Measurements from ENCODE around the gene APOE. TPM values are rescaled to one million over a fixed set of nuclear protein-coding genes. Genes with fewer than 3 reads are reported as not detected.
"Not testable (repeated sequence)": the region's sequence is repeated elsewhere in the genome, so short reads cannot be mapped to it uniquely, and the experiment has no call there.

APOE gene
- total RNA-seq, 6 experiments from 2014 or later = 3,480 to 8,780 (median 4,667) TPM

- no peak for TF ChIP-seq POLR2A (IDR thresholded peaks at IDR 0.05)
- TF ChIP-seq CTCF (IDR thresholded peaks at IDR 0.05) = no peak
- no peaks in the 10 kb centered on the region for H3K4me1 ChIP-seq
- H3K27me3 ChIP-seq = no peaks in the 10 kb centered on the region
- intact Hi-C loops (cut with DNase I) = loop anchor here in 1 of 2 donors (10.0 kb wide), 1 partner anchor 183 kb away; no protein-coding TSS in a partner anchor
- ATAC-seq (no peak), DNase-seq (no peak)
- H3K27ac ChIP-seq = no peak overlapping the region
- no peak overlapping the region for H3K4me3 ChIP-seq
- WGBS (ENCODE audit: insufficient coverage, low coverage, low lambda C conversion rate, missing lambda C conversion rate) = 98% methylated on average over 10 of the region's 15 CpGs
- peaks cover 0 to 28% (median 3%) of the 10 kb centered on the region in 4 donors for H3K36me3 ChIP-seq
- H3K9me3 ChIP-seq = no peaks in the 10 kb centered on the region
Measured at GRCh38 chr19:44882063-44882462, 23.5 kb upstream of the APOE start.

GRCh38 chr19:44882619-44883397 is 22.8 kb upstream of the APOE start:
- WGBS (ENCODE audit: insufficient coverage, low coverage, low lambda C conversion rate, missing lambda C conversion rate) = 90% methylated on average over 10 of the region's 19 CpGs
- not testable (repeated sequence) for H3K27ac ChIP-seq, H3K4me1 ChIP-seq, H3K4me3 ChIP-seq, DNase-seq, H3K27me3 ChIP-seq, ATAC-seq, H3K9me3 ChIP-seq
- intact Hi-C loops (cut with DNase I) = loop anchor here in 1 of 2 donors (10.0 kb wide), 1 partner anchor 182 kb away; no protein-coding TSS in a partner anchor
- peaks cover 0 to 31% (median 3%) of the 10 kb centered on the region in 4 donors for H3K36me3 ChIP-seq

- no peak for TF ChIP-seq CTCF (IDR thresholded peaks at IDR 0.05)
- TF ChIP-seq POLR2A (IDR thresholded peaks at IDR 0.05) = no peak
- no peaks in the 10 kb centered on the region for H3K27me3 ChIP-seq
- no peaks in the 10 kb centered on the region for H3K9me3 ChIP-seq
- intact Hi-C loops (cut with DNase I) = loop anchor here in 1 of 2 donors (10.0 kb wide), 1 partner anchor 181 kb away; no protein-coding TSS in a partner anchor
- no peak overlapping the region for H3K4me3 ChIP-seq
- H3K4me1 ChIP-seq = no peaks in the 10 kb centered on the region
- DNase-seq (no peak), ATAC-seq (no peak)
- peaks cover 0 to 30% (median 4%) of the 10 kb centered on the region in 4 donors for H3K36me3 ChIP-seq
- WGBS (ENCODE audit: insufficient coverage, low coverage, low lambda C conversion rate, missing lambda C conversion rate) = 93% methylated on average over 5 of the region's 5 CpGs
- no peak overlapping the region for H3K27ac ChIP-seq
Measured at GRCh38 chr19:44883922-44884321, 21.7 kb upstream of the APOE start.

GRCh38 chr19:44884566-44884965 is 21.0 kb upstream of the APOE start:
- H3K9me3 ChIP-seq = no peaks in the 10 kb centered on the region
- peaks cover 0 to 3% (median 1%) of the 10 kb centered on the region in 4 donors for H3K4me1 ChIP-seq
- intact Hi-C loops (cut with DNase I) = loop anchor here in 1 of 2 donors (10.0 kb wide), 1 partner anchor 180 kb away; no protein-coding TSS in a partner anchor
- no peak overlapping the region for H3K4me3 ChIP-seq
- no peak for DNase-seq
- ATAC-seq = no peak
- no peaks in the 10 kb centered on the region for H3K27me3 ChIP-seq
- no peak for TF ChIP-seq POLR2A (IDR thresholded peaks at IDR 0.05)
- no peak for TF ChIP-seq CTCF (IDR thresholded peaks at IDR 0.05)
- H3K36me3 ChIP-seq = peaks cover 0 to 29% (median 4%) of the 10 kb centered on the region in 4 donors
- H3K27ac ChIP-seq = no peak overlapping the region
- WGBS (ENCODE audit: insufficient coverage, low coverage, low lambda C conversion rate, missing lambda C conversion rate) = 92% methylated on average over 4 of the region's 4 CpGs

- TF ChIP-seq CTCF (IDR thresholded peaks at IDR 0.05) (no peak), POLR2A (IDR thresholded peaks at IDR 0.05) (no peak)
- Histone ChIP-seq H3K4me3 (no peak overlapping the region), H3K27me3 (no peaks in the 10 kb centered on the region), H3K27ac (no peak overlapping the region), H3K4me1 (peaks cover 0 to 8% (median 4%) of the 10 kb centered on the region in 4 donors), H3K9me3 (no peaks in the 10 kb centered on the region), H3K36me3 (peaks cover 0 to 29% (median 4%) of the 10 kb centered on the region in 4 donors)
- no CpG with 5 or more reads among the region's 6 CpGs for WGBS (ENCODE audit: insufficient coverage, low coverage, low lambda C conversion rate, missing lambda C conversion rate)
- no peak for ATAC-seq
- intact Hi-C loops (cut with DNase I) = loop anchor here in 1 of 2 donors (10.0 kb wide), 1 partner anchor 179 kb away; no protein-coding TSS in a partner anchor
- DNase-seq = no peak
Measured at GRCh38 chr19:44886141-44886540, 19.5 kb upstream of the APOE start.

All from right lobe of liver (tissue), 6 donors.